Right forelimb (tissue), 1 donor: ENCODE data around the gene PWWP2B.
A peak's percentile ranks its signal among the peaks of the same experiment; 100 is the strongest.

Experiments
- DNase-seq: peaks from one replicate; pipeline ENCODE4 v3.0.0-alpha.2; 2018

The PWWP2B gene

DNA sequence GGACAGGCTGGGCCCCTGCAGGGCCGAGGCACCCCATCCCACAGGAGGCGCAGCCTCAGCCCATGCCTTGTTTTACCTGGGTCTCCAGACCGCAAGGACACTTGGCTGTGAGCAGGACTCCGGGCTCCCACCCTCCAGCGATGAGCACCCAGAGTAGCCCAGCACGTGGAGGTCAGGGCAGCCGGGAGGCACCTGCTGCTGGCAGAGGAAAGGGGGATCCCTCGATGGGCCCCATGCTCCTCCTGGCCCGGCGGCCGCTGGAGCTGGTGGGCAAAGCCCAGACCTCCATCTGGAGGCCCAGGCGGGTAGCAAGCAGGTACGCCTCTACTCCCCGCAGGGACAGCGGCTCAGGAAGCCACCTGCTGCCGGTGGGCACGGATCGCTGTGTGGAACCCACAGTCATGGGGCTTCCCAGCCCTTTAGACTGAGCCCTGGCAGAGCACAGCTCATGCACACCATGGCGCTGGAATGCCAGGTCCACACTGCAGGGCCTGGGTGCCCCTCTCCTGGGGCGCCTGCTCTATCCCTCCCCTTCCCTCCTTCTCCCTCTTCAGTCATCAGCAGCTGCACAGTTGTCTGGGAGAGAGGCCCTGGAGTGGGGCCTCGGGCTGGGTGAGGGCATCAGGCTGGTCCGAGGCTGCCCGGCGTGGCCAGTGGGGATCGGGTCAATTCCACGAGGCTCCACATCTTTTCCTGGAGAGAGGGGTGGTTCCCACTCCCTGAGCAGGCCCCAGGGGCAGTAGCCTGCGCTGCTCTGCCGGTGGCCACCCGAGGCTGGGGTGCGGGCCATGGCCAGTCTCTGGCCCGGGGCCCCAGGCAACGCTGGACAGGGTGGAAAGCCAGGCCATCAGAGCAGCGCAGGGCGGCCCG lies 65.7 kb downstream of the PWWP2B start:
- DNase-seq = no peak

DNA sequence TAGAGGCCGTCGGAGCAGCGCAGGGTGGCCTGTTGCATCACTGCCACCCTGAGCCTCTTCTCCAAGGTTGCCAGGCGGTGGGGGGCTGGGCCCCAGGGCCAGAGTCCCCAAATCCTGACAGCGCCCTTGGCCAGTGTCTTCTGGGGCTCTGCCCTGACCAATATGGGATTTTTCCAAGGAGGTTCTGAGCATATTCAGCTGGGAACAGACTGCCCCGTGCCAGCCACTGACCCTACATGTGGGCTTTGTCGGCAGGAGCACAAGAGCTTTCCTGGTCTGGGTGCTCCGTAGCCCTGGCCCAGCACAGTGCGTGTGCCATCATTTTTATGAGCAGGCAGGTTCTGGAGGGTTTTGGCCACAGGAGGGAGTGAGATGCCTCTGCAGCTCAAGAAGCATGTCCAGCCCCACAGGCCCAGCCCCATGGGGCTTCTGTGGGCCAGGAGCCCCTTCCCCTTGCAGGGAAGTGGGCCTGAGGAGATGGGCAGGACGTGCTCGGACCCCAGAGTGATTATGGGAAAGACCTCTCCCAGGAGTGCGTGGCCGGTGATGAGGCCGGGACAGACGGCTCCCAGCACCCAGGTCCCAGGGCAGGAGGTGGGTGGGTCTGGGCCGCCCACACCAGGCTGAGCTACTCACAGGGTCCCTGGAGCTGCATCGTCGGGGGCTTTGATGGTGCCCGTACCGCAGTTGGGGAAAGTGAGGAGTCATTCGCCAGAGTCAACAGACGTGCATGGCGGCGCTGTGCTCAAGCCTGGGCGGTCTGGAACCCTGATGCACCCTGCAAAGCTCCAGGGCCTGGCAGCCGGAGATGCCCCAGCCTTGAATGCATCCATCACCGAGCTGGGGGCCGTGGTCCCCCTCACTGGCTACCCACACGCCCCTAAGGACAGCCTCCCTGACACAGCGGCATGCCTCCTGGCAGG lies 66.6 kb downstream of the PWWP2B start:
- DNase-seq = no peak

DNA sequence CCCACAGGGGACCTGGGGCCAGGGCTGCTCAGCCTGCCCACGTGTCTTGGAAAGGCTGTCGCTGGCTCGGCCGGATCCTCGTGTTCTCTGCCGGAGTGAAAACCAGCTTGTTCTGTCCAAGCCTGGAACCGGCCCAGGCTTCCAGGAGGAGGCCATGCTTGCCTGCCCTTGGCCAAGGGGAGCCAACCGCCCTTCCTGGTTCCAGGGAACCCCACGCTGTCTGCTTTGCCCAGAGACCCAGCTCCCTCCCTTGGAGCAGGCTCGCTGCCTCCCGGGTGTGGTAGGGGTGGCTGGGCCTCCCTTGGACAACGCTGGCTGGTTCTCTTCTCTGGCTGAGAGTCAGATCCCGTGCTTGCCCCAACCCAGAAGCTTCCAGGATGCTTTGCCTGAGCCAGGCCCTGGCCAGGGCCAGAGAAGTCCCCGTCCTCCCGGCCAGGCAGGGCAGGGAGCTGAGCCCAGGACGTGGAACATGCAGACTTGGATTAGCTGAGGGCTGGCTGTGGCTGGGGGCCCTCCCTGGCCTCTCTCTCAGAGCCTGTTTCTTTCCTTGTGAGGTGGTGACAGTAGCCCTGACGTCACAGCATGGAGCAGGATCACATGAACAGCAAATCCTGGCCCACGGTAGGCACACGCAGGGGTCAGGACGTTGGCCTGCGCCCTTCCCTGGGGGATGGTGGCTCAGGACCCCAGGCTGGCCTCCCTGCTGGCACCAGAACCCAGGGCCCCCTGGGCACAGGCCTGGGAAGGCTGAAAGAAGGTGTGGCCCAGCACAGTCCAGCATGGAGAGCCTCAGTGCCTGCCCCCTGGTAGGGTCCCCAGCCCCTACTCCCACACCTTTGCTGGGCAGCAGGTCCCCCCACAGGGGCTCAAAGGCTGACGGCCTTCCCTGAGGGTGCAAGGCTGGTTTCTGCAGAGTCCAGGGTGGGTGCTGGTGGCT lies 67.5 kb downstream of the PWWP2B start:
- peak; percentile 77 for DNase-seq

DNA sequence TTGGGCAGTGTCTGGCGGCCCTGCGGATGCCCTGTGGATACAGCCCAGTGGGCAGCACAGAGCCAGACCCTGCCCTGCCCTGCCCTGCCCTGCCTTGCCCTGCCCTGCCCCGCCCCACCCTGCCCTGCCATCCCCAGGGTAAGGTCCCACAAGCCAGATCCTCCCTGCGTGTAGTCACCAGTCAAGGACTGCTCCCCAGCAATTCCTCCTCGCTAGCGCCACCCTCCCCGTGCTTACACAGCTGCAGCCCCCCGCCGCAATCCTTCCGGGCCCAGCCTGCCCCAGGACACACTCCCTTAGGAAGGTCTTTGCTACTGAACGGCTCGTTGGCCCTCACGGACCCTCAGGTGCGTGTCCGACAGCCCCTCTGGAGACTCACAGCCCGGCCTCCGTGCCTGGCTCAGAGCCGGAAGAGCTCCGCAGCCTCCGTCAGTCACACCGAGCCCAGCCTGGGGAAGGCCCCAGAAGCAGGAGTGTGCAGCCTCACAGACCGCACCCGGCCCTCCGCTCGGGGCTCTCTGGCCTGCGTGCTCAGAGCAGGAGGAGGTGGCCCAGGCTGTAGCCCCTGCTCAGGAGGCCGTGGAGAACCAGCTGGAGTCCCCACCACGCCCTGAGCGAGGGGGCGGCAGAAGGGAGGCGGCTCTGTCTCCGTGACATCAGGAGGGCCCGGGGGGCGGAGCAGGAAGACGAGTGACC lies 68.3 kb downstream of the PWWP2B start:
- DNase-seq = no peak

DNA sequence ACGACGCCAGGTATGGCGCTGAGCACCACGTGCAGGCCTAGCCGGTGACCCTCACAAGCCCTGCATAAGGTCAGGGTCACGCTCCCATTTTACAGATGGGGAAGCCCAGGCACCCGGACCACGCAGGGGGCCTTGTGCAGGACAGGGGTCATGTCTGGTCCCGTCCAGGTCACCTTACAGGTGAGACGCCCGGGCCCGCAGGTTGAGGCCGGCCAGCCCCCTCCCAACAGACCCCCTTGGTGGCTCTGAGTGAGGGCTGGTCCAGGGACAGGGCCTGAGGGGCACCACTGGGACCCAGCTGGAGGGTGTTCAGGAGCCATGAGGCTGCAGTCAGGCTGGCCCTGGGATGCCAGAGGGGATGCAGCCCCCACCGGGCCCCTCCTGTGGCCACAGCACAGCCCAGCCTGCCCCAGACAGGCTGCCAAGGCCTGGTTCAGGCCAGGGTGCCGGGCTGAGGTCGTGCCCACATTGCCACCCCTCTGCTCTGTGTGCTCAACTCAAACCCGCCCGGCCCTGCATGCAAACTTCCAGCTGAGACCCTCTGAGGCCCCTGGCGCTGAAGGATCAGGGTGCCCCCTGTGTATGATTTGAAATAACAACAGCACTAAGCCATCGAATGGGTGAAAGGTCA lies 69.0 kb downstream of the PWWP2B start:
- DNase-seq = no peak

DNA sequence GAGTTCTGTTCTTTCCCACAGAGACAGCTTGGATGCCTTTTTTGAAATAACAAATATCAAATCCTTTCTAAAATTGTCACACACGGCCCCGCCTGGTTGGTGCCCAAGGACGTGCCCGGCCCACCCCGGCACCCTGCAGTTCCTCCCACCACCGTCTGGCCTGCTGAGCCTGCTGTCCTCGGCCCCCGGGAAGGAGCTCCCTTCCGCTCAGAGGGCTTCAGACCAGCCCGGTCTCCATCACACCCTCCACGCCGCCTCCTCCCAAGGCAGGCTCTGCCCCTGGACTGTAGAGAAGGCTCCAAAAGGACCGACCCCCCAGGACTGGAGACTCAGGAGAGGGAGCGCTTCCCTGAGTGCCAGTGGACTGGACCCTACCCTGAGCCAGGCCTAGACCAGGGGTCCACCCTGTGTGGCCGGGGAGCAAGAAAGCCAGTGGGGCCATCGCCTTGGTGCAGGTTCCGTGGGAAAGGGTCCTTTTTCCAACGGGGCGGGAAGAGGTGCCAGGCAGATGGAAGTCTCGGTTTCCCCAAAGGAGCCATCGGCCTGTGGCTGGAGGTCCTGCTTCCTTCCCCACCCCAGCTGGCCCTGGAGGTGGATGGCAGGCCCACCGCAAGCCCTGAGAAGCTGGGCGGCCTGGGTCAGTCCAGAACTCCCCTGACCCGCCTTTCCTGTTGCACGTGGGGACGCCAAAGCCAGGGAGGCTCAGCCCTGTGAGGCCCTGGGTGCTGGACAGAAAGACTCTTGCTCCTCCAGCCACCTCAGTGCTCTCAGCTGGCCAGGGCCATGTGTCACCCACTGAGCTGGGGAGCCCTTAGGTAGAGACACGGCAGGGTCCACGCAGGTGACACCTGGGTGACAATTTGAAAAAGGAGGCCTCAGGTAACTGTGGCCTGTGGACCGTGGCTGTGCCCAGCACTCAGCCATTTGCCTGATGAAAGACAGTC lies 69.8 kb downstream of the PWWP2B start:
- DNase-seq = no peak
